H9 (cell line): ENCODE results near the gene SLC16A3. TPM values are rescaled to one million over a fixed set of nuclear protein-coding genes. Genes with fewer than 3 reads are reported as not detected.
A peak's percentile ranks its signal among the peaks of the same experiment; 100 is the strongest.

Experiments
- DNase-seq: peaks from one replicate; pipeline ENCODE4 v3.0.0-alpha.2; 2017
- H2AFZ ChIP-seq: one replicate; pipeline ENCODE4 v1.6.1; 2013; ENCODE audit warnings: mild to moderate bottlenecking, low read length, control low read depth, moderate library complexity
- H2AK5ac ChIP-seq: 2 replicates; pipeline ENCODE4 v1.6.1; 2013; ENCODE audit warnings: low read length, control low read depth, mixed read lengths; ENCODE audit not compliant: insufficient read length
- H2BK120ac ChIP-seq: one replicate; pipeline ENCODE4 v1.6.1; 2013; ENCODE audit warnings: low read depth, mild to moderate bottlenecking, low read length, control low read depth, inconsistent platforms; ENCODE audit not compliant: poor library complexity, severe bottlenecking
- H2BK12ac ChIP-seq: 2 replicates; pipeline ENCODE4 v1.6.1; 2013; ENCODE audit warnings: low read length, control low read depth, mixed read lengths, low read depth; ENCODE audit not compliant: insufficient read length
- H2BK15ac ChIP-seq: 2 replicates; pipeline ENCODE4 v1.6.1; 2013; ENCODE audit warnings: low read depth, low read length, control low read depth
- H2BK20ac ChIP-seq: one replicate; pipeline ENCODE4 v1.6.1; 2013; ENCODE audit warnings: low read depth, mild to moderate bottlenecking, low read length, control low read depth, inconsistent platforms; ENCODE audit not compliant: poor library complexity, severe bottlenecking
- H2BK5ac ChIP-seq: 2 replicates; pipeline ENCODE4 v1.6.1; 2013; ENCODE audit warnings: low read length, control low read depth, mixed read lengths; ENCODE audit not compliant: insufficient read length
- H3K14ac ChIP-seq: 2 replicates; pipeline ENCODE4 v1.6.1; 2013; ENCODE audit warnings: low read length, control low read depth; ENCODE audit not compliant: insufficient read depth
- H3K18ac ChIP-seq: 2 replicates; pipeline ENCODE4 v1.6.1; 2013; ENCODE audit warnings: low read depth, mild to moderate bottlenecking, mixed read lengths, low read length, control low read depth; ENCODE audit not compliant: insufficient read length
- H3K23ac ChIP-seq: 2 replicates; pipeline ENCODE4 v1.6.1; 2013; ENCODE audit warnings: low read length, control low read depth, mixed read lengths, low read depth; ENCODE audit not compliant: insufficient read length
- H3K23me2 ChIP-seq: 2 replicates; pipeline ENCODE4 v1.6.1; 2013; ENCODE audit warnings: low read depth, mild to moderate bottlenecking, mixed read lengths, low read length, control low read depth; ENCODE audit not compliant: insufficient read length, poor library complexity, severe bottlenecking
- H3K27ac ChIP-seq: 2 replicates; pipeline ENCODE4 v1.5.1; 2013; ENCODE audit warnings: low read length, control low read depth, mixed read lengths, low read depth; ENCODE audit not compliant: insufficient read length
- H3K27me3 ChIP-seq: 2 replicates; pipeline ENCODE4 v1.6.1; 2013; ENCODE audit warnings: low read length, control low read depth, inconsistent platforms; ENCODE audit not compliant: insufficient read depth
- H3K4ac ChIP-seq: 2 replicates; pipeline ENCODE4 v1.6.1; 2013; ENCODE audit warnings: low read depth, mild to moderate bottlenecking, control low read depth, inconsistent platforms, low read length, moderate library complexity
- H3K4me1 ChIP-seq: 2 replicates; pipeline ENCODE4 v1.6.1; 2013; ENCODE audit warnings: low read length, control low read depth, inconsistent platforms; ENCODE audit not compliant: insufficient read depth
- H3K4me2 ChIP-seq: 2 replicates; pipeline ENCODE4 v1.6.1; 2013; ENCODE audit warnings: low read length, control low read depth, mixed read lengths; ENCODE audit not compliant: insufficient read length, insufficient read depth
- H3K56ac ChIP-seq: 2 replicates; pipeline ENCODE4 v1.6.1; 2013; ENCODE audit warnings: low read depth, mild to moderate bottlenecking, mixed read lengths, low read length, control low read depth; ENCODE audit not compliant: insufficient read length
- H3K79me1 ChIP-seq: 2 replicates; pipeline ENCODE4 v1.6.1; 2013; ENCODE audit warnings: low read depth, mild to moderate bottlenecking, moderate library complexity, low read length, control low read depth, inconsistent platforms; ENCODE audit not compliant: insufficient read depth, poor library complexity, severe bottlenecking
- H3K79me2 ChIP-seq: 2 replicates; pipeline ENCODE4 v1.6.1; 2013; ENCODE audit warnings: low read length, control low read depth, inconsistent platforms; ENCODE audit not compliant: insufficient read depth
- H3K9ac ChIP-seq: 2 replicates; pipeline ENCODE4 v1.6.1; 2013; ENCODE audit warnings: low read length, control low read depth, mixed read lengths; ENCODE audit not compliant: insufficient read length; ENCODE audit errors: extremely low read depth
- H3K9me3 ChIP-seq: one replicate; pipeline ENCODE4 v1.6.1; 2013; ENCODE audit warnings: low read depth, low read length, inconsistent platforms; ENCODE audit not compliant: control insufficient read depth
- H3T11ph ChIP-seq: one replicate; pipeline ENCODE4 v1.6.1; 2013; ENCODE audit warnings: mild to moderate bottlenecking, low read length, control low read depth, inconsistent platforms
- H4K20me1 ChIP-seq: one replicate; pipeline ENCODE4 v1.6.1; 2013; ENCODE audit not compliant: control insufficient read depth, insufficient read length, insufficient read depth
- H4K5ac ChIP-seq: 2 replicates; pipeline ENCODE4 v1.6.1; 2013; ENCODE audit warnings: low read depth, mild to moderate bottlenecking, mixed read lengths, low read length, control low read depth; ENCODE audit not compliant: insufficient read length
- H4K8ac ChIP-seq: replicated peaks from 2 replicates; pipeline ENCODE4 v1.6.1; 2013; ENCODE audit warnings: low read length, control low read depth, mixed read lengths, low read depth; ENCODE audit not compliant: insufficient read length
- H4K91ac ChIP-seq: 2 replicates; pipeline ENCODE4 v1.6.1; 2013; ENCODE audit warnings: low read depth, mild to moderate bottlenecking, moderate library complexity, mixed read lengths, low read length, control low read depth; ENCODE audit not compliant: insufficient read length
- H3K27ac Mint-ChIP-seq, 3 experiments: 2 replicates in 2 of 3; 3 replicates in 1 of 3; pipeline ENCODE4 v1.8.0; 2020 to 2021; ENCODE audit warnings: mixed read lengths in 3 of 3, mild to moderate bottlenecking in 1 of 3, moderate library complexity in 1 of 3
- H3K27me3 Mint-ChIP-seq: 2 replicates; pipeline ENCODE4 v1.8.0; 2021; ENCODE audit warnings: low read depth, mild to moderate bottlenecking, moderate library complexity, mixed read lengths
- H3K36me3 Mint-ChIP-seq, 3 experiments: 2 replicates in 2 of 3; 3 replicates in 1 of 3; pipeline ENCODE4 v1.8.0; 2020 to 2021; ENCODE audit warnings: low read depth in 3 of 3, mixed read lengths in 3 of 3; ENCODE audit not compliant: insufficient read depth in 1 of 3
- H3K4me1 Mint-ChIP-seq, 2 experiments: 2 replicates each; pipeline ENCODE4 v1.8.0; 2020; ENCODE audit warnings: mixed read lengths in 2 of 2
- H3K4me3 Mint-ChIP-seq, 2 experiments: 2 replicates in 1 of 2; 3 replicates in 1 of 2; pipeline ENCODE4 v1.8.0; 2020 to 2021; ENCODE audit warnings: mild to moderate bottlenecking in 2 of 2, mixed read lengths in 2 of 2, moderate library complexity in 1 of 2
- H3K9me3 Mint-ChIP-seq, 2 experiments: 2 replicates in 1 of 2; 3 replicates in 1 of 2; pipeline ENCODE4 v1.8.0; 2020; ENCODE audit warnings: mild to moderate bottlenecking in 2 of 2, mixed read lengths in 2 of 2, moderate library complexity in 1 of 2
- WGBS: extraction: QIAGEN DNeasy Blood & Tissue Kit; methylation state at CpG from one replicate; pipeline ENCODE4 v1.1.7; 2013; ENCODE audit warnings: missing lambda C conversion rate, low lambda C conversion rate, mixed read lengths; ENCODE audit not compliant: insufficient read length; ENCODE audit errors: extremely low coverage; 5-methylcytosine and 5-hydroxymethylcytosine counted together
- total RNA-seq: library from RNA; stranded (reverse); gene quantifications from 2 replicates; pipeline ENCODE4 v1.2.1, GENCODE V29; 2021
- TF ChIP-seq, protein P1 (sequence below): fragments of 200-600 bp; sonication (generic); conservative IDR thresholded peaks from 3 replicates; pipeline ENCODE4 v1.8.0; 2021; ENCODE audit warnings: antibody characterized with exemption, mild to moderate bottlenecking

SLC16A3 gene
- total RNA-seq, 1 experiment from 2014 or later: 28.4 TPM

DNA sequence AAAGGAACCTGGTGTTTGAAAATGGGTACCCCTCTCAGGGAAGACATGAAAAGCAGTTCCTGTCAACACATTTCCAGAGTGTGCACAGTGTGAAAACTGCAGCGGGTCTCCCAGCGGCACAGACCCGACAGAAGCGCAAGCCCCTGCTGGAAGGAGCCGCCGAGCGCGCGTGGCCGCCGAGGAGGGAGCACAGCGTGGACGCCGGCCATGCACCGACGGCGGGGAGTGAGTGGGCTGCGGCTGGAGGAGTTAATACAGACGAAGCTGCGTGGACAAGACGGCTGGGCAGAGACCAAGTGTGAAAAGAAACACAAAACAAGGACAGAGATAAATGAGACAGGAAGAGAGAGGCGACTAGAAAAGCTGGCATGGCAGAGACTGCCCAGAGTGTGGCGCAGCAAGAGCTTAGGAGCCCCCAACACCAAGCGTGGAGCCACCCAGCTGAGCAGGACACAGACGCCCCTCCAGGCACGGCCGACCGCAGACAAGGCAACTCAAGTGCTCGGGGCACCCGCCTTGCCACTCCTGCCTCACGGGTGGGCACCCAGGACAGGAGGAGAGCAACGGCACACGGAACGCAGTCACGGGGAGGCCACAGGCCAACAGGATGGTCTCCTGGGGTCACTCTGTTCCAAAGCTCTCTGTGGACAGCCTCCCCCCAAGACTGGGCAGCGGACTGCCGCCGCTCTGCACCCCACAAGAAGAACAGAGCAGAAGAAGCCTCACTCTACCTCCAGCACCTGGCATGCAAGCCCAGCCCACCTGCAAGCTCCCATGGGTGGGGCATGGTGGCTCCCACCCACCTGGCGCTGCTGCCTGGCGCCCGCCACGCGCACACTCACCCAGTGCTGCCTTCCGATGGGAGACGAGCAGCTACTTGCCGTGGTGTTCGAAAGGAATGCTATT, 16.5 kb downstream of the SLC16A3 start:
- Histone ChIP-seq H3K4me2 (no peak overlapping the region), H3K23me2 (no peaks in the 10 kb centered on the region), H2BK20ac (no peak overlapping the region), H3K79me2 (peaks cover 2% of the 10 kb centered on the region; the same call in 1 of the 2 replicates), H3K79me1 (peaks cover 4% of the 10 kb centered on the region), H2BK15ac (no peak overlapping the region), H3K56ac (no peak overlapping the region), H3K27me3 (no peaks in the 10 kb centered on the region), H3T11ph (no peak overlapping the region), H3K4me1 (no peaks in the 10 kb centered on the region), H2BK12ac (no peak overlapping the region), H3K23ac (no peak overlapping the region), H4K20me1 (no peaks in the 10 kb centered on the region), H4K8ac (no peak overlapping the region), H2BK5ac (no peak overlapping the region), H3K9me3 (no peaks in the 10 kb centered on the region), H4K5ac (no peak overlapping the region), H3K14ac (no peak overlapping the region), H3K9ac (no peak overlapping the region), H2AK5ac (no peak overlapping the region), H4K91ac (no peak overlapping the region), H3K4ac (no peak overlapping the region), H2AFZ (no peak overlapping the region), H3K27ac (no peak overlapping the region), H2BK120ac (no peak overlapping the region), H3K18ac (no peak overlapping the region)
- H3K9me3 Mint-ChIP-seq: no peaks in the 10 kb centered on the region
- no peak overlapping the region for H3K4me3 Mint-ChIP-seq
- H3K27ac Mint-ChIP-seq: 0 out of 7 replicates have a peak overlapping the region, but pooled peaks of 1 of the 3 experiments have one; percentile 9
- H3K4me1 Mint-ChIP-seq: peaks cover 0 to 4% of the 10 kb centered on the region in 2 experiments; a peak in 3 of 4 replicates
- no peaks in the 10 kb centered on the region for H3K27me3 Mint-ChIP-seq
- peaks cover 34 to 80% (median 77%) of the 10 kb centered on the region in 3 experiments; a peak in 6 of 7 replicates for H3K36me3 Mint-ChIP-seq
- peak; percentile 35 for DNase-seq
- TF ChIP-seq, protein P1, sequence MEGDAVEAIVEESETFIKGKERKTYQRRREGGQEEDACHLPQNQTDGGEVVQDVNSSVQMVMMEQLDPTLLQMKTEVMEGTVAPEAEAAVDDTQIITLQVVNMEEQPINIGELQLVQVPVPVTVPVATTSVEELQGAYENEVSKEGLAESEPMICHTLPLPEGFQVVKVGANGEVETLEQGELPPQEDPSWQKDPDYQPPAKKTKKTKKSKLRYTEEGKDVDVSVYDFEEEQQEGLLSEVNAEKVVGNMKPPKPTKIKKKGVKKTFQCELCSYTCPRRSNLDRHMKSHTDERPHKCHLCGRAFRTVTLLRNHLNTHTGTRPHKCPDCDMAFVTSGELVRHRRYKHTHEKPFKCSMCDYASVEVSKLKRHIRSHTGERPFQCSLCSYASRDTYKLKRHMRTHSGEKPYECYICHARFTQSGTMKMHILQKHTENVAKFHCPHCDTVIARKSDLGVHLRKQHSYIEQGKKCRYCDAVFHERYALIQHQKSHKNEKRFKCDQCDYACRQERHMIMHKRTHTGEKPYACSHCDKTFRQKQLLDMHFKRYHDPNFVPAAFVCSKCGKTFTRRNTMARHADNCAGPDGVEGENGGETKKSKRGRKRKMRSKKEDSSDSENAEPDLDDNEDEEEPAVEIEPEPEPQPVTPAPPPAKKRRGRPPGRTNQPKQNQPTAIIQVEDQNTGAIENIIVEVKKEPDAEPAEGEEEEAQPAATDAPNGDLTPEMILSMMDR: no peak
- WGBS: no CpG with 5 or more reads among the region's 47 CpGs
